GM20000 (cell line): Measurements from ENCODE around the gene MARCO.

Experiments
- DNase-seq: peaks from one replicate; pipeline ENCODE4 v3.0.0; 2012; ENCODE audit warnings: low spot score
- TF ChIP-seq, protein P1 (sequence below): IDR thresholded peaks from 2 replicates; pipeline ENCODE4 v1.5.1; 2012; ENCODE audit warnings: mild to moderate bottlenecking, control low read depth; ENCODE audit errors: extremely low read depth, missing control alignments

The MARCO gene

DNA sequence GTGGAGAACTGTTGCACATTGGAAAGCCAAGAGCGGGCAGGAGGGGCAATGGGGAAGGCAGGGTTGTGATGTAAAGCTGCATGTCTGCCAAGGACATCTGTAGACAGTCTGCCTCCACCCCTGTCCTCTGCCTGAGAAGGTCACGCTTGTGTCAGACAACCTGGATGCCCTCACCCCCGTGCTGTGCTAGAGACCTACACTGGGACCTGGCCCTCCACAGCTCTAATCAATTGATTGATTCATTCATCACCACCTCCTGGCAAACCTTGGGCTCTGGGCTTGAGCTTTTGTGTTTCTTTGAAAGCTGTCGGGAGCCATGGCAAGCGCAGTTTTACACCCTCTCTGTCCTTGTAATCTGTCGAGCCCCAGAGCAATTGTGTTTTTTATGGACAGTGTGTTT, 41.1 kb downstream of the MARCO start:
- no peak for DNase-seq
- TF ChIP-seq, protein P1, sequence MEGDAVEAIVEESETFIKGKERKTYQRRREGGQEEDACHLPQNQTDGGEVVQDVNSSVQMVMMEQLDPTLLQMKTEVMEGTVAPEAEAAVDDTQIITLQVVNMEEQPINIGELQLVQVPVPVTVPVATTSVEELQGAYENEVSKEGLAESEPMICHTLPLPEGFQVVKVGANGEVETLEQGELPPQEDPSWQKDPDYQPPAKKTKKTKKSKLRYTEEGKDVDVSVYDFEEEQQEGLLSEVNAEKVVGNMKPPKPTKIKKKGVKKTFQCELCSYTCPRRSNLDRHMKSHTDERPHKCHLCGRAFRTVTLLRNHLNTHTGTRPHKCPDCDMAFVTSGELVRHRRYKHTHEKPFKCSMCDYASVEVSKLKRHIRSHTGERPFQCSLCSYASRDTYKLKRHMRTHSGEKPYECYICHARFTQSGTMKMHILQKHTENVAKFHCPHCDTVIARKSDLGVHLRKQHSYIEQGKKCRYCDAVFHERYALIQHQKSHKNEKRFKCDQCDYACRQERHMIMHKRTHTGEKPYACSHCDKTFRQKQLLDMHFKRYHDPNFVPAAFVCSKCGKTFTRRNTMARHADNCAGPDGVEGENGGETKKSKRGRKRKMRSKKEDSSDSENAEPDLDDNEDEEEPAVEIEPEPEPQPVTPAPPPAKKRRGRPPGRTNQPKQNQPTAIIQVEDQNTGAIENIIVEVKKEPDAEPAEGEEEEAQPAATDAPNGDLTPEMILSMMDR, result no peak

GRCh38 chr2:118983915-118984314, 41.9 kb downstream of the MARCO start:
- TF ChIP-seq, protein P1, result no peak
- DNase-seq, result no peak

GRCh38 chr2:118986738-118987137, 44.7 kb downstream of the MARCO start:
- DNase-seq, result no peak
- TF ChIP-seq, protein P1, result no peak

DNA sequence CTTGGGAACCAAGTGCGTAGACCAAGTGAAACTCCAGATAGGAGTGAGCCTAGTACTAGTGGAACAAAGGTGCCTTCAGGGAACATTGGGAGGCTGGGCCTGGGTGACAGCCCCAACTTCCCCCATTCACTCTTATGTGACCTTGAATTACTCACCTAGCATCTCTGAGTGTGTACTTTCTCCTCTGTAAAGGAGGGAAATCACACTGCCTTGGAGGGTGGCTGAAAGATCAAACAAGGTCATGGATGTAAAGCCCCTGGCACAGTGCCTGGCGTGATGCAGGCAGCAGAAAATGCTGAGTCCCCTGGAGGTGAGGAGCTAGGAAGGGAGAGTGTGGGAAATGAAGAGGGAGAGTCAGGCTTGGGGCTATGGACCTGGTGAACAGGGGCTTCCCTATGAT, 45.9 kb downstream of the MARCO start:
- no peak for DNase-seq

DNA sequence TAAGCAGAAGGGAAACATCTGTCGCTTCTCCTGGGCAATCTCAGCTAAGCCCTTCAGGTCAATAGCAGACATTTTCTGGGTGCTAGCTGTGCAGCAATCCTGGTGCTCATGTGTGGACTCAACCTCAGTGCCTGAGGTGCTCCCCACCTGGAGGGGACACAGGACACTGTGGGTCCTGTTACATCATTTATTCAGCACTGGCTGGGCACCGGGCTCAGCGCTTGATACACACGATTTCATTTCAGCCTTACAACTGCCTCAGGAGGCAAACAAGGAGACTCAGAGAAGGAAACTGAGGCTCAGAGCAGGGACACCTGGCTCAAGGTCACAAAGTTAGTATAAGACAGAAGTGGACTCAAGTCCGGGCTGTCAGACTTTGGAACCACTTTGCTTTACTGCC, 46.7 kb downstream of the MARCO start:
- TF ChIP-seq, protein P1, result no peak
- no peak for DNase-seq

More for the DNA sequence above, 45.9 kb downstream of the MARCO start:
- TF ChIP-seq, protein P1, result no peak

DNA sequence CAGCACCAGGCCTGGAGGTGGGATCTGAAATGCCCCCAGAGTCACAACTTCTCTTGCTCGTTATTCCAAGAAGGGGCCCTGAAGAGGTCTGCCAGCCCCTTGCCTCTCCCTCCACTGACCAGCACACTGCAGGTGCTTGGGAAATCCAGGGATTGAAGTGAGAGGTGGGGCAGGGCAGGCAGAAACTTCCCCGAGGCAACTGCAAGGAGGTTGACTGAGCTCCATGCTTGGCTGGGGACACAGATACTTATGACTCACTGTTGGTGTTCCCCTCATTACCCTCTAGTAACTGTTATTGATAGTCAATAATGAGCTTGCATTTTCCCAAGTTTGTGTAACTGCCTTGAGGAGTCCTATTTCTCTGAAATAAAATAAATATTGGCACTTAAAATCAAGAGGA, 47.5 kb downstream of the MARCO start:
- DNase-seq, result peak; percentile 19
- TF ChIP-seq, protein P1, result no peak

- DNase-seq, result no peak
- TF ChIP-seq, protein P1, result no peak
Measured at GRCh38 chr2:118990757-118991545, 49.0 kb downstream of the MARCO start.
